ENCODE data around the gene CSNK2A3. TPM values are rescaled to one million over a fixed set of nuclear protein-coding genes. Genes with fewer than 3 reads are reported as not detected.

The CSNK2A3 gene
- total RNA-seq, 2 experiments from 2014 or later, result 0.27 to 0.28 TPM

DNA sequence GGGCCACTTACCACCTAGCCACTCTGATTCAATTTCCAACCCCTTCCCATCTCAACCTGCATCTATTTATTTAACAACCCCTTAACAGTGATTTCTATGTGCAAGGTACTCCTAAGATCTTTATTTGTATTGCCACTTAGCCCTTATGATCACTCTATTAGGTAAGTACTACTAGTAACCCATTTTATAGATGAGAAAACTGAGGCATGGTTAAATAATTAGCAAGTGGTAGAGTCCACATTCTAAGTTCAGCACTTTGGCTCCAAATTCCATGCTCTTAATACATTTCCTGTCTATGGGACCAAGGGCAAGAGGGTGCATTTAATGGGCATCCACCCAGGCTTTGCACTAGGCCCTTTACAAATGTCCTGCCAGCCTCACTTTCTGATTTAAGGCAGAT lies 38.1 kb upstream of the CSNK2A3 start:
- H3K27ac Mint-ChIP-seq, result no peak overlapping the region
- H3K4me1 ChIP-seq (ENCODE audit: insufficient read depth, low read length), result no peaks in the 10 kb centered on the region
- no peak overlapping the region for H3K27ac ChIP-seq (ENCODE audit: low read depth in 1 of 2, low read length in 2 of 2)
- peaks cover 0 to 6% of the 10 kb centered on the region in 2 experiments for H3K27me3 ChIP-seq (ENCODE audit: control insufficient read depth in 1 of 2, insufficient read depth in 2 of 2, low read length in 2 of 2)
- CTCF ChIA-PET, result no interaction called here
- no peaks in the 10 kb centered on the region for H3K4me1 Mint-ChIP-seq (ENCODE audit: low read depth)
- no peak overlapping the region for H3K4me3 ChIP-seq (ENCODE audit: low read length)
- H3K36me3 ChIP-seq (ENCODE audit: insufficient read depth, low read length), result no peaks in the 10 kb centered on the region
- H3K27me3 Mint-ChIP-seq, result no peaks in the 10 kb centered on the region
- no peak for ATAC-seq (ENCODE audit: poor library complexity)
- DNase-seq, result no peak
- H3K4me3 Mint-ChIP-seq, result no peak overlapping the region
- no peaks in the 10 kb centered on the region for H3K36me3 Mint-ChIP-seq (ENCODE audit: low read depth)
- H3K9me3 Mint-ChIP-seq, result no peaks in the 10 kb centered on the region
- POLR2A ChIA-PET, result no interaction called here
- intact Hi-C loops (cut with DNase I, micrococcal nuclease), result no loop called here
- H3K9me3 ChIP-seq (ENCODE audit: control insufficient read depth in 1 of 2, insufficient read depth in 1 of 2, low read length in 2 of 2), result no peaks in the 10 kb centered on the region
- TF ChIP-seq, protein P1, sequence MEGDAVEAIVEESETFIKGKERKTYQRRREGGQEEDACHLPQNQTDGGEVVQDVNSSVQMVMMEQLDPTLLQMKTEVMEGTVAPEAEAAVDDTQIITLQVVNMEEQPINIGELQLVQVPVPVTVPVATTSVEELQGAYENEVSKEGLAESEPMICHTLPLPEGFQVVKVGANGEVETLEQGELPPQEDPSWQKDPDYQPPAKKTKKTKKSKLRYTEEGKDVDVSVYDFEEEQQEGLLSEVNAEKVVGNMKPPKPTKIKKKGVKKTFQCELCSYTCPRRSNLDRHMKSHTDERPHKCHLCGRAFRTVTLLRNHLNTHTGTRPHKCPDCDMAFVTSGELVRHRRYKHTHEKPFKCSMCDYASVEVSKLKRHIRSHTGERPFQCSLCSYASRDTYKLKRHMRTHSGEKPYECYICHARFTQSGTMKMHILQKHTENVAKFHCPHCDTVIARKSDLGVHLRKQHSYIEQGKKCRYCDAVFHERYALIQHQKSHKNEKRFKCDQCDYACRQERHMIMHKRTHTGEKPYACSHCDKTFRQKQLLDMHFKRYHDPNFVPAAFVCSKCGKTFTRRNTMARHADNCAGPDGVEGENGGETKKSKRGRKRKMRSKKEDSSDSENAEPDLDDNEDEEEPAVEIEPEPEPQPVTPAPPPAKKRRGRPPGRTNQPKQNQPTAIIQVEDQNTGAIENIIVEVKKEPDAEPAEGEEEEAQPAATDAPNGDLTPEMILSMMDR (IDR thresholded peaks at IDR 0.05), result no peak

DNA sequence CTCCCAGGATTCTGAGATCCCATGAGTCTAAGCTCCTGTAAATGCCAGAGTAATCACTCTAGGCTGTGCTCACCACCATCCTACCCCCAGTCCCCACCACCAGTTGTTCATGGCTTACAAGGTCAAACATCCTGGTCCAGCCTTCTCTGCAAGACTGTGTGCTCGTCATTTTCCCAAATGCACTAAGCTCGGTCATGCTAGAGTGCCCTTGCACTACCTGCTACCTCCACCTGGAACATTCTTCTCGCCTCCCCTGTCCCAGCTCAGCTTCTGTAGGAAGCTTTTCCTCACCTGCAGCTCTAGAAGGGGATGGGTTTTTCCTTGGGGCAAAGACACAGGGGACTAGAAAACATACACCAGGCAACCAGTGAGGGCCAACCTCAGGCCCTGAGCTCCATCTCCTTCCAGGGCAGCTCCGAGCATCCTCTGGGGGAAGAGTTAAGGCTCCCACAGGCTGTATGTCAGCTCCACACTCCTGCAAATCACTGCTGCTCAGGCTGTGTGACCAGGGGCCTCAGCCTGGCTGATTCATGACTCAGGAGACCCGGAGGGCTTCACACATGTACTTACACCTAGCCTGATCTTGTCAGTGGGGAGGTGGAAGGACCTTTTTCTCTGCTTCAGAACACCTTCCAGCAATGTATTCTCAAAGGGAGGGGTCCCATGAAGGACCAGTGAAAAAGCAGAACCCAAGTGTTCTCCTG lies 37.2 kb upstream of the CSNK2A3 start:
- Mint-ChIP-seq H3K4me3 (no peak overlapping the region), H3K9me3 (no peaks in the 10 kb centered on the region), H3K36me3 (ENCODE audit: low read depth) (no peaks in the 10 kb centered on the region), H3K27ac (no peak overlapping the region), H3K27me3 (no peaks in the 10 kb centered on the region), H3K4me1 (ENCODE audit: low read depth) (no peaks in the 10 kb centered on the region)
- POLR2A ChIA-PET, result no interaction called here
- intact Hi-C loops (cut with DNase I, micrococcal nuclease), result no loop called here
- Histone ChIP-seq H3K27ac (ENCODE audit: low read depth in 1 of 2, low read length in 2 of 2) (no peak overlapping the region), H3K27me3 (ENCODE audit: control insufficient read depth in 1 of 2, insufficient read depth in 2 of 2, low read length in 2 of 2) (peaks cover 0 to 6% of the 10 kb centered on the region in 2 experiments), H3K4me1 (ENCODE audit: insufficient read depth, low read length) (no peaks in the 10 kb centered on the region), H3K9me3 (ENCODE audit: control insufficient read depth in 1 of 2, insufficient read depth in 1 of 2, low read length in 2 of 2) (no peaks in the 10 kb centered on the region), H3K36me3 (ENCODE audit: insufficient read depth, low read length) (no peaks in the 10 kb centered on the region), H3K4me3 (ENCODE audit: low read length) (no peak overlapping the region)
- DNase-seq (no peak), ATAC-seq (ENCODE audit: poor library complexity) (no peak)
- TF ChIP-seq, protein P1 (IDR thresholded peaks at IDR 0.05), result no peak
- CTCF ChIA-PET, result no interaction called here

DNA sequence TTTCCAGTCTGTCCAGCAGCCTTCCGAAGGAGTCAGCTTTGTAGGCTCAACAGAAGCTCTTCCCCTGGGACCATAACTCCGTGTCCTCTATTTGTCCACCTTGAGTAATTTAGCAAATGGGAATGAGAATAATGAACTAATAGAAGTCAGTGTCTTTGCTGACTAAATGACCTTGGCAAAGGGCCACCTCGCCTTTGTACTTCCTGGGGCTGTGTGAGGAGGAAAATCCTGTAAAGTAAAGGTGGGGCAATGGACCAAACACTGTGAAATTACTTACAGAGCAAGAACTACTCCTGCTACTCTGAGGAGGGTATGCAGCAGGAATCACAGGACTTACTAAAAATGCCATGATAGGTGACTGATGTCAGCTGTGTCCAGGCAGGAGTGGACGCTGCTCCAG lies 36.2 kb upstream of the CSNK2A3 start:
- DNase-seq, result no peak
- Mint-ChIP-seq H3K36me3 (ENCODE audit: low read depth) (no peaks in the 10 kb centered on the region), H3K27ac (no peak overlapping the region), H3K4me1 (ENCODE audit: low read depth) (no peaks in the 10 kb centered on the region), H3K9me3 (no peaks in the 10 kb centered on the region), H3K4me3 (no peak overlapping the region), H3K27me3 (no peaks in the 10 kb centered on the region)
- CTCF ChIA-PET, result no interaction called here
- Histone ChIP-seq H3K9me3 (ENCODE audit: control insufficient read depth in 1 of 2, insufficient read depth in 1 of 2, low read length in 2 of 2) (no peaks in the 10 kb centered on the region), H3K36me3 (ENCODE audit: insufficient read depth, low read length) (no peaks in the 10 kb centered on the region), H3K4me1 (ENCODE audit: insufficient read depth, low read length) (no peaks in the 10 kb centered on the region), H3K4me3 (ENCODE audit: low read length) (no peak overlapping the region), H3K27ac (ENCODE audit: low read depth in 1 of 2, low read length in 2 of 2) (no peak overlapping the region), H3K27me3 (ENCODE audit: control insufficient read depth in 1 of 2, insufficient read depth in 2 of 2, low read length in 2 of 2) (peaks cover 0 to 4% of the 10 kb centered on the region in 2 experiments)
- TF ChIP-seq, protein P1 (IDR thresholded peaks at IDR 0.05), result no peak
- POLR2A ChIA-PET, result no interaction called here
- ATAC-seq (ENCODE audit: poor library complexity), result no peak
- intact Hi-C loops (cut with DNase I, micrococcal nuclease), result no loop called here

Data from CD4-positive, alpha-beta T cell (primary cell).